Thyroid gland (tissue), 4 donors: ENCODE data around the gene DCTN3.

ENCODE experiments used
- POLR2A ChIP-seq, 2 donors: fragments of 450-650 bp; IDR thresholded peaks; one replicate each; pipeline ENCODE4 v1.6.1; 2017; ENCODE audit warnings: antibody characterized with exemption in 2 of 2, mild to moderate bottlenecking in 2 of 2, moderate library complexity in 1 of 2
- TF ChIP-seq, protein P1 (sequence below), 6 experiments: fragments of 200-600 bp in 3 of 6; fragments of 450-650 bp in 3 of 6; sonication (generic) in 3 of 6; IDR thresholded peaks; one replicate each; pipeline ENCODE4 v1.5.1; 2016 to 2019; ENCODE audit warnings: antibody characterized with exemption in 6 of 6, mild to moderate bottlenecking in 2 of 6, inconsistent platforms in 1 of 6, moderate library complexity in 1 of 6

DNA sequence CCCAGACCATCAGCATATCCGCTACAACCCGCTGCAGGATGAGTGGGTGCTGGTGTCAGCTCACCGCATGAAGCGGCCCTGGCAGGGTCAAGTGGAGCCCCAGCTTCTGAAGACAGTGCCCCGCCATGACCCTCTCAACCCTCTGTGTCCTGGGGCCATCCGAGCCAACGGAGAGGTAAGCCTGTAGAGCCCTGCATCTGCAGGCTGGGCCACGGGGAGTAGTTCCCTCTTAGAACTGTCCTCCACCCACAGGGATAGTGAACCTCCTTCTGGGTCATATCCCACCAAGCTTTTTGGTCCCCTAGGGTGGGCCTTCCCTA lies 26.7 kb upstream of the DCTN3 start:
- TF ChIP-seq, protein P1, sequence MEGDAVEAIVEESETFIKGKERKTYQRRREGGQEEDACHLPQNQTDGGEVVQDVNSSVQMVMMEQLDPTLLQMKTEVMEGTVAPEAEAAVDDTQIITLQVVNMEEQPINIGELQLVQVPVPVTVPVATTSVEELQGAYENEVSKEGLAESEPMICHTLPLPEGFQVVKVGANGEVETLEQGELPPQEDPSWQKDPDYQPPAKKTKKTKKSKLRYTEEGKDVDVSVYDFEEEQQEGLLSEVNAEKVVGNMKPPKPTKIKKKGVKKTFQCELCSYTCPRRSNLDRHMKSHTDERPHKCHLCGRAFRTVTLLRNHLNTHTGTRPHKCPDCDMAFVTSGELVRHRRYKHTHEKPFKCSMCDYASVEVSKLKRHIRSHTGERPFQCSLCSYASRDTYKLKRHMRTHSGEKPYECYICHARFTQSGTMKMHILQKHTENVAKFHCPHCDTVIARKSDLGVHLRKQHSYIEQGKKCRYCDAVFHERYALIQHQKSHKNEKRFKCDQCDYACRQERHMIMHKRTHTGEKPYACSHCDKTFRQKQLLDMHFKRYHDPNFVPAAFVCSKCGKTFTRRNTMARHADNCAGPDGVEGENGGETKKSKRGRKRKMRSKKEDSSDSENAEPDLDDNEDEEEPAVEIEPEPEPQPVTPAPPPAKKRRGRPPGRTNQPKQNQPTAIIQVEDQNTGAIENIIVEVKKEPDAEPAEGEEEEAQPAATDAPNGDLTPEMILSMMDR (IDR thresholded peaks at IDR 0.05), result no peak
- no peak for TF ChIP-seq POLR2A (IDR thresholded peaks at IDR 0.05)
